GM23338 (cell line): ENCODE data around the gene MAVS. TPM values are rescaled to one million over a fixed set of nuclear protein-coding genes. Genes with fewer than 3 reads are reported as not detected.

Experiments
- ATAC-seq: fragments of 200-7000 bp; cut with Tn5 transposase; 3 replicates; pipeline ENCODE4 v1.9.1; 2020
- DNase-seq: peaks from one replicate; pipeline ENCODE4 v3.0.0-alpha.2; 2015; ENCODE audit warnings: low spot score
- H2AFZ ChIP-seq: fragments of 200-600 bp; sonication (generic); 2 replicates; pipeline ENCODE4 v1.8.0; 2016; ENCODE audit warnings: antibody characterized with exemption, mild to moderate bottlenecking, moderate library complexity
- H3F3A ChIP-seq: fragments of 200-600 bp; sonication (generic); replicated peaks from 2 replicates; pipeline ENCODE4 v1.8.0; 2017; ENCODE audit warnings: antibody characterized with exemption, mixed run types, low read depth
- H3K27ac ChIP-seq: fragments of 200-600 bp; sonication (generic); 2 replicates; pipeline ENCODE4 v1.6.1; 2016; ENCODE audit warnings: low read depth
- H3K27me3 ChIP-seq: fragments of 200-600 bp; sonication (generic); 2 replicates; pipeline ENCODE4 v1.8.0; 2016; ENCODE audit warnings: mild to moderate bottlenecking, mixed run types, moderate library complexity; ENCODE audit not compliant: insufficient read depth
- H3K36me3 ChIP-seq: fragments of 200-600 bp; sonication (generic); 2 replicates; pipeline ENCODE4 v1.8.0; 2016; ENCODE audit warnings: mild to moderate bottlenecking; ENCODE audit not compliant: insufficient read depth
- H3K4me1 ChIP-seq: fragments of 200-600 bp; sonication (generic); 2 replicates; pipeline ENCODE4 v1.8.0; 2016; ENCODE audit warnings: mild to moderate bottlenecking, moderate library complexity; ENCODE audit not compliant: insufficient read depth
- H3K4me2 ChIP-seq: fragments of 200-600 bp; sonication (generic); 2 replicates; pipeline ENCODE4 v1.7.1; 2017; ENCODE audit warnings: mixed run types
- H3K4me3 ChIP-seq: fragments of 200-600 bp; sonication (generic); 2 replicates; pipeline ENCODE4 v1.6.1; 2016; ENCODE audit warnings: mixed run types
- H3K79me2 ChIP-seq: fragments of 200-600 bp; sonication (generic); replicated peaks from 2 replicates; pipeline ENCODE4 v1.8.0; 2017; ENCODE audit warnings: mild to moderate bottlenecking; ENCODE audit not compliant: insufficient read depth
- H3K9me2 ChIP-seq: fragments of 200-600 bp; sonication (generic); 2 replicates; pipeline ENCODE4 v1.8.0; 2017; ENCODE audit not compliant: insufficient read depth
- H4K20me1 ChIP-seq: fragments of 200-600 bp; sonication (generic); replicated peaks from 2 replicates; pipeline ENCODE4 v1.8.0; 2017; ENCODE audit warnings: mild to moderate bottlenecking; ENCODE audit not compliant: insufficient read depth
- H3K27ac Mint-ChIP-seq: 2 replicates; pipeline ENCODE4 v1.8.0; 2020; ENCODE audit warnings: inconsistent platforms, mild to moderate bottlenecking, moderate library complexity, mixed read lengths
- H3K27me3 Mint-ChIP-seq: 3 replicates; pipeline ENCODE4 v1.8.0; 2022; ENCODE audit warnings: low read depth, mild to moderate bottlenecking, moderate library complexity, mixed read lengths, inconsistent platforms; ENCODE audit not compliant: insufficient read depth, poor library complexity
- H3K36me3 Mint-ChIP-seq: 3 replicates; pipeline ENCODE4 v1.8.0; 2021; ENCODE audit warnings: low read depth, mild to moderate bottlenecking, inconsistent platforms, moderate library complexity, mixed read lengths
- H3K4me1 Mint-ChIP-seq: 3 replicates; pipeline ENCODE4 v1.8.0; 2020; ENCODE audit warnings: mild to moderate bottlenecking, inconsistent platforms, mixed read lengths
- H3K4me3 Mint-ChIP-seq: 3 replicates; pipeline ENCODE4 v1.8.0; 2021; ENCODE audit warnings: moderate library complexity, mild to moderate bottlenecking, inconsistent platforms, mixed read lengths
- H3K9me3 Mint-ChIP-seq: 3 replicates; pipeline ENCODE4 v1.8.0; 2020; ENCODE audit warnings: moderate library complexity, mild to moderate bottlenecking, inconsistent platforms, mixed read lengths
- CREB1 ChIP-seq: fragments of 250-450 bp; sonication (Bioruptor Pico); IDR thresholded peaks from 2 replicates; pipeline ENCODE4 v1.5.0; 2020; ENCODE audit warnings: low read depth, mild to moderate bottlenecking, moderate library complexity
- ETS1 ChIP-seq: IDR thresholded peaks from 2 replicates; pipeline ENCODE4 v1.6.1; 2016; ENCODE audit warnings: antibody characterized with exemption
- EZH2 ChIP-seq: fragments of 200-600 bp; sonication (generic); IDR thresholded peaks from one replicate; pipeline ENCODE4 v1.8.0; 2017; ENCODE audit warnings: antibody characterized with exemption, mild to moderate bottlenecking, low read depth; ENCODE audit not compliant: unreplicated experiment
- EZH2phosphoT487 ChIP-seq: fragments of 200-600 bp; sonication (generic); IDR thresholded peaks from one replicate; pipeline ENCODE4 v1.8.1; 2018; ENCODE audit warnings: antibody characterized with exemption; ENCODE audit not compliant: unreplicated experiment
- JUNB ChIP-seq: IDR thresholded peaks from one replicate; pipeline ENCODE4 v1.6.1; 2016; ENCODE audit warnings: antibody characterized with exemption; ENCODE audit not compliant: unreplicated experiment
- NANOG ChIP-seq: IDR thresholded peaks from 2 replicates; pipeline ENCODE4 v1.6.1; 2016; ENCODE audit warnings: antibody characterized with exemption, borderline replicate concordance
- POLR2AphosphoS5 ChIP-seq: IDR thresholded peaks from 2 replicates; pipeline ENCODE4 v1.6.1; 2016; ENCODE audit warnings: antibody characterized with exemption, low read depth
- STAT1 ChIP-seq: IDR thresholded peaks from one replicate; pipeline ENCODE4 v1.6.1; 2016; ENCODE audit warnings: antibody characterized with exemption; ENCODE audit not compliant: unreplicated experiment
- ZNF114 ChIP-seq: fragments of 250-450 bp; sonication (Bioruptor Pico); IDR thresholded peaks from 2 replicates; pipeline ENCODE4 v1.5.0; 2020; ENCODE audit warnings: mild to moderate bottlenecking, moderate library complexity
- ZNF331 ChIP-seq: fragments of 250-450 bp; sonication (Bioruptor Pico); IDR thresholded peaks from 2 replicates; pipeline ENCODE4 v1.5.0; 2020; ENCODE audit warnings: low read depth, mild to moderate bottlenecking, moderate library complexity
- polyA plus RNA-seq: library from polyadenylated mRNA; unstranded; fragments of >200 nt; fragmentation: Nextera tagmentation; extraction: Ambion mirVana; gene quantifications from 2 replicates; pipeline ENCODE4 v1.2.1, GENCODE V29; 2016
- total RNA-seq: library from RNA; depleted of rRNA; stranded (reverse); fragments of >200 nt; shearing (Covaris generic); gene quantifications from 2 replicates; pipeline ENCODE4 v1.2.3, GENCODE V29; 2014
- TF ChIP-seq, protein P1 (sequence below): fragments of 250-450 bp; sonication (Bioruptor Pico); IDR thresholded peaks from 2 replicates; pipeline ENCODE4 v1.5.0; 2020; ENCODE audit warnings: mild to moderate bottlenecking, moderate library complexity
- TF ChIP-seq, protein P2 (sequence below): IDR thresholded peaks from one replicate; pipeline ENCODE4 v1.6.1; 2018; ENCODE audit warnings: antibody characterized with exemption; ENCODE audit not compliant: unreplicated experiment
- TF ChIP-seq, protein P3 (sequence below), 2 experiments: fragments of 200-600 bp in 1 of 2; sonication (generic) in 1 of 2; conservative IDR thresholded peaks; 2 replicates each; pipeline versions ENCODE4 v1.5.1 to v1.6.1; 2016 to 2017; ENCODE audit warnings: antibody characterized with exemption in 2 of 2, low read depth in 2 of 2, mild to moderate bottlenecking in 2 of 2, moderate library complexity in 1 of 2

The MAVS gene
- total and polyA plus RNA-seq, 2 experiments from 2014 or later: 5.2 to 21.8 TPM

- Histone ChIP-seq H3K79me2 (no peaks in the 10 kb centered on the region; the same call in 1 of the 2 replicates), H2AFZ (peak overlapping the region; percentile 95), H3K4me2 (peak overlapping the region; percentile 93), H3K4me3 (peak overlapping the region; percentile 88), H3K27ac (no peak overlapping the region), H3K36me3 (no peaks in the 10 kb centered on the region), H3F3A (peaks cover 6% of the 10 kb centered on the region; the same call in 1 of the 2 replicates), H3K9me2 (no peaks in the 10 kb centered on the region), H3K27me3 (no peaks in the 10 kb centered on the region), H4K20me1 (no peaks in the 10 kb centered on the region; the same call in 1 of the 2 replicates), H3K4me1 (peaks cover 4% of the 10 kb centered on the region)
- Mint-ChIP-seq H3K36me3 (no peaks in the 10 kb centered on the region), H3K27ac (no peak overlapping the region), H3K4me3 (peak overlapping the region; percentile 87), H3K27me3 (peaks cover 14% of the 10 kb centered on the region), H3K4me1 (peaks cover 4% of the 10 kb centered on the region; the same call in 1 of the 3 replicates), H3K9me3 (no peaks in the 10 kb centered on the region)
- ATAC-seq: no peak
- TF ChIP-seq, protein P1, sequence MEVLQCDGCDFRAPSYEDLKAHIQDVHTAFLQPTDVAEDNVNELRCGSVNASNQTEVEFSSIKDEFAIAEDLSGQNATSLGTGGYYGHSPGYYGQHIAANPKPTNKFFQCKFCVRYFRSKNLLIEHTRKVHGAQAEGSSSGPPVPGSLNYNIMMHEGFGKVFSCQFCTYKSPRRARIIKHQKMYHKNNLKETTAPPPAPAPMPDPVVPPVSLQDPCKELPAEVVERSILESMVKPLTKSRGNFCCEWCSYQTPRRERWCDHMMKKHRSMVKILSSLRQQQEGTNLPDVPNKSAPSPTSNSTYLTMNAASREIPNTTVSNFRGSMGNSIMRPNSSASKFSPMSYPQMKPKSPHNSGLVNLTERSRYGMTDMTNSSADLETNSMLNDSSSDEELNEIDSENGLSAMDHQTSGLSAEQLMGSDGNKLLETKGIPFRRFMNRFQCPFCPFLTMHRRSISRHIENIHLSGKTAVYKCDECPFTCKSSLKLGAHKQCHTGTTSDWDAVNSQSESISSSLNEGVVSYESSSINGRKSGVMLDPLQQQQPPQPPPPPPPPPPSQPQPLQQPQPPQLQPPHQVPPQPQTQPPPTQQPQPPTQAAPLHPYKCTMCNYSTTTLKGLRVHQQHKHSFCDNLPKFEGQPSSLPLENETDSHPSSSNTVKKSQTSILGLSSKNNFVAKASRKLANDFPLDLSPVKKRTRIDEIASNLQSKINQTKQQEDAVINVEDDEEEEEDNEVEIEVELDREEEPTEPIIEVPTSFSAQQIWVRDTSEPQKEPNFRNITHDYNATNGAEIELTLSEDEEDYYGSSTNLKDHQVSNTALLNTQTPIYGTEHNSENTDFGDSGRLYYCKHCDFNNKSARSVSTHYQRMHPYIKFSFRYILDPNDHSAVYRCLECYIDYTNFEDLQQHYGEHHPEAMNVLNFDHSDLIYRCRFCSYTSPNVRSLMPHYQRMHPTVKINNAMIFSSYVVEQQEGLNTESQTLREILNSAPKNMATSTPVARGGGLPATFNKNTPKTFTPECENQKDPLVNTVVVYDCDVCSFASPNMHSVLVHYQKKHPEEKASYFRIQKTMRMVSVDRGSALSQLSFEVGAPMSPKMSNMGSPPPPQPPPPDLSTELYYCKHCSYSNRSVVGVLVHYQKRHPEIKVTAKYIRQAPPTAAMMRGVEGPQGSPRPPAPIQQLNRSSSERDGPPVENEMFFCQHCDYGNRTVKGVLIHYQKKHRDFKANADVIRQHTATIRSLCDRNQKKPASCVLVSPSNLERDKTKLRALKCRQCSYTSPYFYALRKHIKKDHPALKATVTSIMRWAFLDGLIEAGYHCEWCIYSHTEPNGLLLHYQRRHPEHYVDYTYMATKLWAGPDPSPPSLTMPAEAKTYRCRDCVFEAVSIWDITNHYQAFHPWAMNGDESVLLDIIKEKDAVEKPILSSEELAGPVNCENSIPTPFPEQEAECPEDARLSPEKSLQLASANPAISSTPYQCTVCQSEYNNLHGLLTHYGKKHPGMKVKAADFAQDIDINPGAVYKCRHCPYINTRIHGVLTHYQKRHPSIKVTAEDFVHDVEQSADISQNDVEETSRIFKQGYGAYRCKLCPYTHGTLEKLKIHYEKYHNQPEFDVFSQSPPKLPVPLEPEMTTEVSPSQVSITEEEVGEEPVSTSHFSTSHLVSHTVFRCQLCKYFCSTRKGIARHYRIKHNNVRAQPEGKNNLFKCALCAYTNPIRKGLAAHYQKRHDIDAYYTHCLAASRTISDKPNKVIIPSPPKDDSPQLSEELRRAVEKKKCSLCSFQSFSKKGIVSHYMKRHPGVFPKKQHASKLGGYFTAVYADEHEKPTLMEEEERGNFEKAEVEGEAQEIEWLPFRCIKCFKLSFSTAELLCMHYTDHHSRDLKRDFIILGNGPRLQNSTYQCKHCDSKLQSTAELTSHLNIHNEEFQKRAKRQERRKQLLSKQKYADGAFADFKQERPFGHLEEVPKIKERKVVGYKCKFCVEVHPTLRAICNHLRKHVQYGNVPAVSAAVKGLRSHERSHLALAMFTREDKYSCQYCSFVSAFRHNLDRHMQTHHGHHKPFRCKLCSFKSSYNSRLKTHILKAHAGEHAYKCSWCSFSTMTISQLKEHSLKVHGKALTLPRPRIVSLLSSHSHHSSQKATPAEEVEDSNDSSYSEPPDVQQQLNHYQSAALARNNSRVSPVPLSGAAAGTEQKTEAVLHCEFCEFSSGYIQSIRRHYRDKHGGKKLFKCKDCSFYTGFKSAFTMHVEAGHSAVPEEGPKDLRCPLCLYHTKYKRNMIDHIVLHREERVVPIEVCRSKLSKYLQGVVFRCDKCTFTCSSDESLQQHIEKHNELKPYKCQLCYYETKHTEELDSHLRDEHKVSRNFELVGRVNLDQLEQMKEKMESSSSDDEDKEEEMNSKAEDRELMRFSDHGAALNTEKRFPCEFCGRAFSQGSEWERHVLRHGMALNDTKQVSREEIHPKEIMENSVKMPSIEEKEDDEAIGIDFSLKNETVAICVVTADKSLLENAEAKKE (CRISPR knock-in tag): no peak
- TF ChIP-seq EZH2 (no peak), ZNF114 (CRISPR knock-in tag) (no peak), ZNF331 (CRISPR knock-in tag) (no peak), ETS1 (no peak), NANOG (no peak), CREB1 (CRISPR knock-in tag) (no peak), POLR2AphosphoS5 (no peak), STAT1 (no peak), JUNB (no peak), EZH2phosphoT487 (no peak)
- TF ChIP-seq, protein P2, sequence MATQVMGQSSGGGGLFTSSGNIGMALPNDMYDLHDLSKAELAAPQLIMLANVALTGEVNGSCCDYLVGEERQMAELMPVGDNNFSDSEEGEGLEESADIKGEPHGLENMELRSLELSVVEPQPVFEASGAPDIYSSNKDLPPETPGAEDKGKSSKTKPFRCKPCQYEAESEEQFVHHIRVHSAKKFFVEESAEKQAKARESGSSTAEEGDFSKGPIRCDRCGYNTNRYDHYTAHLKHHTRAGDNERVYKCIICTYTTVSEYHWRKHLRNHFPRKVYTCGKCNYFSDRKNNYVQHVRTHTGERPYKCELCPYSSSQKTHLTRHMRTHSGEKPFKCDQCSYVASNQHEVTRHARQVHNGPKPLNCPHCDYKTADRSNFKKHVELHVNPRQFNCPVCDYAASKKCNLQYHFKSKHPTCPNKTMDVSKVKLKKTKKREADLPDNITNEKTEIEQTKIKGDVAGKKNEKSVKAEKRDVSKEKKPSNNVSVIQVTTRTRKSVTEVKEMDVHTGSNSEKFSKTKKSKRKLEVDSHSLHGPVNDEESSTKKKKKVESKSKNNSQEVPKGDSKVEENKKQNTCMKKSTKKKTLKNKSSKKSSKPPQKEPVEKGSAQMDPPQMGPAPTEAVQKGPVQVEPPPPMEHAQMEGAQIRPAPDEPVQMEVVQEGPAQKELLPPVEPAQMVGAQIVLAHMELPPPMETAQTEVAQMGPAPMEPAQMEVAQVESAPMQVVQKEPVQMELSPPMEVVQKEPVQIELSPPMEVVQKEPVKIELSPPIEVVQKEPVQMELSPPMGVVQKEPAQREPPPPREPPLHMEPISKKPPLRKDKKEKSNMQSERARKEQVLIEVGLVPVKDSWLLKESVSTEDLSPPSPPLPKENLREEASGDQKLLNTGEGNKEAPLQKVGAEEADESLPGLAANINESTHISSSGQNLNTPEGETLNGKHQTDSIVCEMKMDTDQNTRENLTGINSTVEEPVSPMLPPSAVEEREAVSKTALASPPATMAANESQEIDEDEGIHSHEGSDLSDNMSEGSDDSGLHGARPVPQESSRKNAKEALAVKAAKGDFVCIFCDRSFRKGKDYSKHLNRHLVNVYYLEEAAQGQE: no peak
- TF ChIP-seq, protein P3, sequence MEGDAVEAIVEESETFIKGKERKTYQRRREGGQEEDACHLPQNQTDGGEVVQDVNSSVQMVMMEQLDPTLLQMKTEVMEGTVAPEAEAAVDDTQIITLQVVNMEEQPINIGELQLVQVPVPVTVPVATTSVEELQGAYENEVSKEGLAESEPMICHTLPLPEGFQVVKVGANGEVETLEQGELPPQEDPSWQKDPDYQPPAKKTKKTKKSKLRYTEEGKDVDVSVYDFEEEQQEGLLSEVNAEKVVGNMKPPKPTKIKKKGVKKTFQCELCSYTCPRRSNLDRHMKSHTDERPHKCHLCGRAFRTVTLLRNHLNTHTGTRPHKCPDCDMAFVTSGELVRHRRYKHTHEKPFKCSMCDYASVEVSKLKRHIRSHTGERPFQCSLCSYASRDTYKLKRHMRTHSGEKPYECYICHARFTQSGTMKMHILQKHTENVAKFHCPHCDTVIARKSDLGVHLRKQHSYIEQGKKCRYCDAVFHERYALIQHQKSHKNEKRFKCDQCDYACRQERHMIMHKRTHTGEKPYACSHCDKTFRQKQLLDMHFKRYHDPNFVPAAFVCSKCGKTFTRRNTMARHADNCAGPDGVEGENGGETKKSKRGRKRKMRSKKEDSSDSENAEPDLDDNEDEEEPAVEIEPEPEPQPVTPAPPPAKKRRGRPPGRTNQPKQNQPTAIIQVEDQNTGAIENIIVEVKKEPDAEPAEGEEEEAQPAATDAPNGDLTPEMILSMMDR (conservative IDR thresholded peaks at IDR 0.05; ENCODE audit: low read depth in 2 of 2): no peak
- DNase-seq: no peak
Measured at GRCh38 chr20:3846378-3846739, 275 bp upstream of the MAVS start.
